Thoracic aorta (tissue), 2 donors: Measurements from ENCODE around the gene CLCN1. TPM values are rescaled to one million over a fixed set of nuclear protein-coding genes. Genes with fewer than 3 reads are reported as not detected.

Source experiments
- ATAC-seq: fragments of 150-250 bp; one replicate; pipeline ENCODE4 v1.8.0; 2017; ENCODE audit warnings: low read depth; ENCODE audit not compliant: insufficient number of reproducible peaks, low FRiP score
- DNase-seq: peaks from one replicate; pipeline ENCODE4 v3.0.0-alpha.2; 2020; ENCODE audit warnings: low spot score
- H3K27ac ChIP-seq, 2 donors: fragments of 200-600 bp; sonication (generic); 1 replicate in 1 of 2; 2 replicates in 1 of 2; pipeline ENCODE4 v1.5.1; 2016; ENCODE audit warnings: mild to moderate bottlenecking in 2 of 2, moderate library complexity in 2 of 2
- H3K27me3 ChIP-seq: fragments of 200-600 bp; sonication (generic); replicated peaks from 2 replicates; pipeline ENCODE4 v1.6.0; 2016; ENCODE audit warnings: mild to moderate bottlenecking; ENCODE audit not compliant: insufficient read depth
- H3K36me3 ChIP-seq: fragments of 200-600 bp; sonication (generic); one replicate; pipeline ENCODE4 v1.5.1; 2016
- H3K4me1 ChIP-seq, 2 donors: fragments of 200-600 bp; sonication (generic); 1 replicate in 1 of 2; 2 replicates in 1 of 2; pipeline versions ENCODE4 v1.5.1 to v1.6.0; 2016; ENCODE audit warnings: low read depth in 2 of 2, mild to moderate bottlenecking in 1 of 2; ENCODE audit not compliant: control insufficient read depth in 1 of 2
- H3K4me3 ChIP-seq: fragments of 200-600 bp; sonication (generic); 2 replicates; pipeline ENCODE4 v1.5.1; 2016; ENCODE audit warnings: mild to moderate bottlenecking
- H3K9me3 ChIP-seq: fragments of 200-600 bp; sonication (generic); 2 replicates; pipeline ENCODE4 v1.5.1; 2016
- total RNA-seq, 2 donors: library from RNA; depleted of rRNA; stranded (reverse); fragments of >200 nt; gene quantifications; one replicate each; pipeline versions ENCODE4 v1.1.0 to v1.2.3, GENCODE V29; 2016
- TF ChIP-seq, protein P1 (sequence below): fragments of 200-600 bp; sonication (generic); IDR thresholded peaks from one replicate; pipeline ENCODE4 v1.5.1; 2019; ENCODE audit warnings: antibody characterized with exemption

Gene CLCN1
- total RNA-seq, 2 donors from 2014 or later: 0.68 TPM; not detected in 1

DNA sequence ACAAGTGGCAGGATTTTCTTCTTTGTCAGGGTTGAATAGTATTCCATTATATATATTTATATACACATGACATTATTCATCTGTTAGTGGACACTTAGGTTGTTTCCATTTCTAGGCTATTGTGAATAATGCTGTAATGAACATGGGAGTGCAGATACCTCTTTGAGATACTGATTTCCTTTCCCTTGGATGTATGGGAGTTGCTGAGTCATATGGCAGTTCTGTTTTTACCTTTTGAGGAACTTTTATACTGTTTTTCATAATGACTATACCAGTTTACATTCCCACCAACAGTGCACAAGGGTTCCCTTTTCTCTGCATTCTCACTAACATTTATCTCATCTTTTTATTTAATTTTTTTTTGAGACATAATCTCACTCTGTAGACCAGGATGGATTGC, 1.8 kb upstream of the CLCN1 start:
- no peak overlapping the region for H3K4me3 ChIP-seq
- TF ChIP-seq, protein P1, sequence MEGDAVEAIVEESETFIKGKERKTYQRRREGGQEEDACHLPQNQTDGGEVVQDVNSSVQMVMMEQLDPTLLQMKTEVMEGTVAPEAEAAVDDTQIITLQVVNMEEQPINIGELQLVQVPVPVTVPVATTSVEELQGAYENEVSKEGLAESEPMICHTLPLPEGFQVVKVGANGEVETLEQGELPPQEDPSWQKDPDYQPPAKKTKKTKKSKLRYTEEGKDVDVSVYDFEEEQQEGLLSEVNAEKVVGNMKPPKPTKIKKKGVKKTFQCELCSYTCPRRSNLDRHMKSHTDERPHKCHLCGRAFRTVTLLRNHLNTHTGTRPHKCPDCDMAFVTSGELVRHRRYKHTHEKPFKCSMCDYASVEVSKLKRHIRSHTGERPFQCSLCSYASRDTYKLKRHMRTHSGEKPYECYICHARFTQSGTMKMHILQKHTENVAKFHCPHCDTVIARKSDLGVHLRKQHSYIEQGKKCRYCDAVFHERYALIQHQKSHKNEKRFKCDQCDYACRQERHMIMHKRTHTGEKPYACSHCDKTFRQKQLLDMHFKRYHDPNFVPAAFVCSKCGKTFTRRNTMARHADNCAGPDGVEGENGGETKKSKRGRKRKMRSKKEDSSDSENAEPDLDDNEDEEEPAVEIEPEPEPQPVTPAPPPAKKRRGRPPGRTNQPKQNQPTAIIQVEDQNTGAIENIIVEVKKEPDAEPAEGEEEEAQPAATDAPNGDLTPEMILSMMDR: no peak
- DNase-seq (no peak), ATAC-seq (no peak)
- no peaks in the 10 kb centered on the region for H3K4me1 ChIP-seq
- H3K27me3 ChIP-seq: no peaks in the 10 kb centered on the region
- H3K9me3 ChIP-seq: no peaks in the 10 kb centered on the region
- H3K36me3 ChIP-seq: peaks cover 4% of the 10 kb centered on the region
- H3K27ac ChIP-seq: no peak overlapping the region

DNA sequence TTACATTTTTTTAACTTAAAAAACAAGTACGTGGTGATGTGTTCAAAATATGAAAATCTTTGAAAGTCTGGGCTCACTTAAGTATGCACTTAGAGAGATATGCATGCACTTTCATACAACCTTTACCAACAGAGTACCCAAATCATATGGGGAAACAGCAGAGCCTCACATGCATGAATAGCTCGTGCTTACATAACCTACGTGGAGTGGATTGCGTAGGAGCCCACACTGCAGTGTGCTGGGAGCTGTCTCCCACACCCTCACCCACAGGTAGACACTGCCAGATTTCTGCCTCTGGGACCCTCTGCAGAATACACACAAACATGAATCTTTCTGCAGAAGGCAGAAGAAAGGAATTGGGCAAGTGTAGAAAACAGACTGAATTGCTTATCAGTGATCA, 581 bp downstream of the CLCN1 start:
- Histone ChIP-seq H3K27me3 (no peaks in the 10 kb centered on the region), H3K36me3 (no peaks in the 10 kb centered on the region), H3K27ac (no peak overlapping the region), H3K9me3 (no peaks in the 10 kb centered on the region), H3K4me3 (no peak overlapping the region), H3K4me1 (no peaks in the 10 kb centered on the region)
- DNase-seq (no peak), ATAC-seq (no peak)
- TF ChIP-seq, protein P1: no peak

DNA sequence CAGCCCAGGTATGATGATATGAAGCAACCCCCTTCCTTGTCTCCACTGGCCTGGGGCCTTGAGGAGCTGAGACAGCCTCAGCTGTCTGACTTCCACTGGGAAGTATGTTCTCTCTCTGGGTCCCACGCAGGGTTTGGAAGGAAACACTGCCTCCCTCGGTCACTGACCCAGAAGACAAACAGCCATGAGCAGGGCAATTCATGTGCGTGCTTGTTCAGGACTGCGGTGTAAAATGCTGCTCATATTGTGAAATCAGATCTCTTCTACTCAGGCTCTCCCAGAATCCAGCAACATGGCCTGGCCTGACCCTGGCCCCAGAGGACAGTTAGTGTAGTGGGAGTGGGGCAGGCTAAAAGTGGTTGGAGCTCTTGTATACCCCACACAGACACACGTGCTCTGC, 2.8 kb downstream of the CLCN1 start:
- Histone ChIP-seq H3K4me1 (no peaks in the 10 kb centered on the region), H3K9me3 (no peaks in the 10 kb centered on the region), H3K4me3 (no peak overlapping the region), H3K27me3 (no peaks in the 10 kb centered on the region), H3K27ac (no peak overlapping the region), H3K36me3 (no peaks in the 10 kb centered on the region)
- no peak for DNase-seq
- TF ChIP-seq, protein P1: no peak
- no peak for ATAC-seq

DNA sequence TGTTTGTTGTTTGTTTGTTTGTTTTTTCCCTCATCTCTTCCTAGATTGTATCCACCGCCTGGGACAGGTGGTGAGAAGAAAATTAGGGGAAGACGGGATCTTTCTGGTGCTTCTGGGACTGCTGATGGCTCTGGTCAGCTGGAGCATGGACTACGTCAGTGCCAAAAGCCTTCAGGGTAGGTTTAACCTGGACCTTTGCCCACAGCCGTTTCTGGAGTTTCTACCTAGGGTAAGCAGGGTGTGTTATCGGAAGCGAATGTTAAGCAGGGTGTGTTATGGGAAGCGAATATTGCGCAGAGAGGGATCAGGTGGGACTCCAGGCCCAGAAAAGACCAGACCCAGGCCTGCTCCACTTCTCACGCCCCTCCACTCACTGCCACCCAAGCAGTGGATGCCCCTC, 4.7 kb downstream of the CLCN1 start:
- no peak for DNase-seq
- TF ChIP-seq, protein P1: no peak
- H3K9me3 ChIP-seq: no peaks in the 10 kb centered on the region
- H3K27ac ChIP-seq: no peak overlapping the region
- H3K27me3 ChIP-seq: no peaks in the 10 kb centered on the region
- no peaks in the 10 kb centered on the region for H3K36me3 ChIP-seq
- H3K4me3 ChIP-seq: no peak overlapping the region
- ATAC-seq: no peak
- H3K4me1 ChIP-seq: no peaks in the 10 kb centered on the region

DNA sequence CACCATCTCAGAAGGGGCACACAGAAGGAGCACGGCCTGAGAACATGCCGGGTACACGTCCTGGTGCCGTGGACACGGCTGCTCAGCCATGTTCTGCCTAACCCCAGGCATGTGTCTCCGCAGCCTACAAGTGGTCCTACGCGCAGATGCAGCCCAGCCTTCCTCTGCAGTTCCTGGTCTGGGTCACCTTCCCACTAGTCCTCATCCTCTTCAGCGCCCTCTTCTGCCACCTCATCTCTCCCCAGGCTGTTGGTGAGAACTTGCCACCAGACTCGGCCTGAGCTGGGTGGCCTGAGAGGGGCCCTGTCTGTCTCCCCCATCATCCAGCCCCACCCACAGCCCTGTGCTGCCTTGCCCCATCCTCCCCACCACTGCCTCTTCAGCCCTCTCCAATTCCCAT, 5.3 kb downstream of the CLCN1 start:
- Histone ChIP-seq H3K9me3 (no peaks in the 10 kb centered on the region), H3K27me3 (no peaks in the 10 kb centered on the region), H3K4me1 (no peaks in the 10 kb centered on the region), H3K27ac (no peak overlapping the region), H3K36me3 (no peaks in the 10 kb centered on the region), H3K4me3 (no peak overlapping the region)
- DNase-seq (no peak), ATAC-seq (no peak)
- TF ChIP-seq, protein P1: no peak
